MCF 10A (cell line): ENCODE results near the gene UBA1. TPM values are rescaled to one million over a fixed set of nuclear protein-coding genes. Genes with fewer than 3 reads are reported as not detected.

Experiments
- BruUV-seq: library from RNA; stranded (reverse); fragments of 400-500 nt; replicated peaks from 2 replicates; lab custom pipeline; 2021; lab: Mats Ljungman, UMichigan
- CTCF ChIA-PET: fragments of 300-600 bp; sonication (Branson Sonifier 250); formaldehyde crosslinking; extraction: SDS; loops from one replicate; lab custom pipeline; 2021; ENCODE audit warnings: antibody characterized with exemption, inconsistent platforms; lab: Yijun Ruan, JAX
- POLR2A ChIA-PET: fragments of 300-600, 350-650 bp; sonication (Branson Sonifier 250); formaldehyde crosslinking; extraction: SDS; loops from one replicate; lab custom pipeline; 2020; ENCODE audit warnings: antibody characterized with exemption, inconsistent platforms; lab: Yijun Ruan, JAX
- DNase-seq: peaks from one replicate; pipeline ENCODE4 v3.0.0-alpha.2; 2018; ENCODE audit not compliant: unreplicated experiment
- H3K27ac Mint-ChIP-seq: one replicate; pipeline ENCODE4 v1.8.0; 2022; ENCODE audit warnings: mild to moderate bottlenecking, low read depth, mixed read lengths; ENCODE audit not compliant: unreplicated experiment
- H3K27me3 Mint-ChIP-seq: one replicate; pipeline ENCODE4 v1.8.0; 2022; ENCODE audit warnings: mixed read lengths; ENCODE audit not compliant: insufficient read depth, unreplicated experiment
- H3K36me3 Mint-ChIP-seq: one replicate; pipeline ENCODE4 v1.8.0; 2022; ENCODE audit warnings: mild to moderate bottlenecking, moderate library complexity, mixed read lengths; ENCODE audit not compliant: insufficient read depth, unreplicated experiment
- H3K4me1 Mint-ChIP-seq: one replicate; pipeline ENCODE4 v1.8.0; 2022; ENCODE audit warnings: mixed read lengths; ENCODE audit not compliant: insufficient read depth, unreplicated experiment
- H3K4me3 Mint-ChIP-seq: one replicate; pipeline ENCODE4 v1.8.0; 2022; ENCODE audit warnings: mild to moderate bottlenecking, moderate library complexity, mixed read lengths; ENCODE audit not compliant: unreplicated experiment
- H3K9me3 Mint-ChIP-seq: one replicate; pipeline ENCODE4 v1.8.0; 2022; ENCODE audit warnings: mixed read lengths; ENCODE audit not compliant: unreplicated experiment
- CTCF ChIP-seq: fragments of 200-600 bp; IDR thresholded peaks from one replicate; pipeline ENCODE4 v1.8.0; 2022; ENCODE audit warnings: antibody characterized with exemption, mild to moderate bottlenecking; ENCODE audit not compliant: unreplicated experiment
- intact Hi-C: fragments of 100-400 bp; cut with micrococcal nuclease; formaldehyde crosslinking; loops from 2 replicates; pipeline ENCODE4 v1.14.1; 2022
- total RNA-seq: library from RNA; stranded (reverse); gene quantifications from 2 replicates; pipeline ENCODE4 v1.2.3, GENCODE V29; 2022

UBA1 gene
- total RNA-seq, 1 experiment from 2014 or later = 248 TPM

GRCh38 chrX:47185241-47185640 lies 8.4 kb upstream of the UBA1 start:
- Mint-ChIP-seq H3K27ac (no peak overlapping the region), H3K9me3 (no peaks in the 10 kb centered on the region), H3K4me3 (no peak overlapping the region), H3K36me3 (peaks cover 37% of the 10 kb centered on the region), H3K4me1 (no peaks in the 10 kb centered on the region), H3K27me3 (peaks cover 66% of the 10 kb centered on the region)
- no TSS peak for BruUV-seq
- intact Hi-C loops = no loop called here
- ChIA-PET POLR2A (no interaction called here), CTCF (interaction anchor here (0.7 kb wide), 1 partner anchor 33 kb away, joined by 3 read pairs; no protein-coding TSS in a partner anchor)
- DNase-seq = no peak
- no peak for TF ChIP-seq CTCF

GRCh38 chrX:47186096-47186740 lies 7.4 kb upstream of the UBA1 start:
- BruUV-seq = TSS peak; percentile 74
- Mint-ChIP-seq H3K4me1 (no peaks in the 10 kb centered on the region), H3K27me3 (peaks cover 58% of the 10 kb centered on the region), H3K27ac (no peak overlapping the region), H3K4me3 (no peak overlapping the region), H3K9me3 (no peaks in the 10 kb centered on the region), H3K36me3 (peaks cover 37% of the 10 kb centered on the region)
- intact Hi-C loops = no loop called here
- ChIA-PET CTCF (no interaction called here), POLR2A (no interaction called here)
- DNase-seq = no peak
- TF ChIP-seq CTCF = no peak

- Mint-ChIP-seq H3K4me1 (no peaks in the 10 kb centered on the region), H3K9me3 (no peaks in the 10 kb centered on the region), H3K27me3 (peaks cover 48% of the 10 kb centered on the region), H3K36me3 (peaks cover 37% of the 10 kb centered on the region), H3K4me3 (no peak overlapping the region), H3K27ac (peak overlapping the region; percentile 32)
- POLR2A ChIA-PET = interaction anchor here (0.7 to 1.1 kb wide), 2 partner anchors 42 to 65 kb away, joined by 3 read pairs; partner anchors contain the start of genes NDUFB11 and RBM10
- no peak for TF ChIP-seq CTCF
- intact Hi-C loops = no loop called here
- BruUV-seq = no TSS peak
- peak; percentile 45 for DNase-seq
- CTCF ChIA-PET = interaction anchor here (0.6 kb wide), 1 partner anchor 34 kb away, joined by 3 read pairs; no protein-coding TSS in a partner anchor
These were observed 6.4 kb upstream of the UBA1 start for GRCh38 chrX:47187106-47187677.

GRCh38 chrX:47189906-47190305 lies 3.7 kb upstream of the UBA1 start:
- BruUV-seq = no TSS peak
- POLR2A ChIA-PET = interaction anchor here (1.4 to 2.7 kb wide), 4 partner anchors 8 to 59 kb away, joined by 3 to 25 read pairs (median 8); partner anchors contain the start of gene CDK16
- H3K27ac Mint-ChIP-seq = no peak overlapping the region

More at GRCh38 chrX:47189906-47190305, 3.7 kb upstream of the UBA1 start:
- peaks cover 7% of the 10 kb centered on the region for H3K4me1 Mint-ChIP-seq
- no peak for TF ChIP-seq CTCF
- H3K9me3 Mint-ChIP-seq = no peaks in the 10 kb centered on the region
- H3K4me3 Mint-ChIP-seq = no peak overlapping the region
- peaks cover 23% of the 10 kb centered on the region for H3K36me3 Mint-ChIP-seq
- CTCF ChIA-PET = interaction anchor here (0.7 kb wide), 1 partner anchor 399 kb away, joined by 3 read pairs; no protein-coding TSS in a partner anchor
- intact Hi-C loops = loop anchor here (5.0 to 10.0 kb wide), 2 partner anchors 292 to 835 kb away; partner anchors contain the start of gene ZNF41
- peaks cover 24% of the 10 kb centered on the region for H3K27me3 Mint-ChIP-seq
- DNase-seq = no peak
